RPMI8226 (cell line): ENCODE data around the gene GLYATL3.
"Not testable (repeated sequence)": the region's sequence is repeated elsewhere in the genome, so short reads cannot be mapped to it uniquely, and the experiment has no call there.

Source experiments
- DNase-seq: peaks from one replicate; pipeline ENCODE4 v3.0.0-alpha.2; 2015

The GLYATL3 gene

GRCh38 chr6:49499623-49500022 lies at the start of gene GLYATL3:
TSS of gene GLYATL3 (plus strand) at chr6:49499923. CDS start at chr6:49511991, 12,068 bp downstream.
- no peak for DNase-seq

DNA sequence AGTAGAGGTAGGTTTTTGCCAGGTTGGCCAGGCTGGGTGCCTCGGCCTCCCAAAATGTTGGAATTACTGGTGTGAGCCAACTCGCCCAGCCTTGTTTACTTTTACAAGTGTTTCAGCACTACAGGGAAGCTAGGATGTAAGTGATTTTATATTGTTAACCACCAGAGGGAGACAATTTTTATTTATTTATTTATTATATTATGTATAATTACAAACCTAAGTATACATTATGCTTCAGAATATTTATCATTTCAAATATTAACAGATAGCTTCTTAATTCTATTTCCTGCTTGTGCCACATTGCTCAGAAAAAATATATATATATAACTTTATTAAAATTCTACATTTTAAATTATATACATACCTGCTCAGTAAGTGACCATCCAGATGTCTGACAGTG lies 46.5 kb upstream of the GLYATL3 start:
- no peak for DNase-seq

- DNase-seq, result peak; percentile 15
Observed at GRCh38 chr6:49454787-49455709, 44.7 kb upstream of the GLYATL3 start.

DNA sequence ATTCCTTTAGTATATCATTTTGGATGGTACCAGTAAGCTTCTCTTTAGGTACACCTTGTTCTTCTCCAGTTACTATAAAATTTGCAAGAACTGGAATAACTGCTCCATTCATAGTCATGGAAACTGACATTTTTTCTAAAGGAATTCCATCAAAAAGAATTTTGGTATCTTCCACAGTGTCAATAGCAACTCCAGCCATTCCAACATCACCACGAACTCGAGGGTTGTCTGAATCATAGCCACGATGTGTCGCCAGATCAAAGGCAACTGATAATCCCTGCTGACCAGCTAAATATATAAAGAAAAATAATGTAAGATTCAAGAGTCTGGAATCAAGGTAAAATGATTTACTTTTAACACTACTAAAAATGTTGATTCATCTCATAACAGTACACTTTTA lies 42.0 kb upstream of the GLYATL3 start:
- DNase-seq, result no peak

DNA sequence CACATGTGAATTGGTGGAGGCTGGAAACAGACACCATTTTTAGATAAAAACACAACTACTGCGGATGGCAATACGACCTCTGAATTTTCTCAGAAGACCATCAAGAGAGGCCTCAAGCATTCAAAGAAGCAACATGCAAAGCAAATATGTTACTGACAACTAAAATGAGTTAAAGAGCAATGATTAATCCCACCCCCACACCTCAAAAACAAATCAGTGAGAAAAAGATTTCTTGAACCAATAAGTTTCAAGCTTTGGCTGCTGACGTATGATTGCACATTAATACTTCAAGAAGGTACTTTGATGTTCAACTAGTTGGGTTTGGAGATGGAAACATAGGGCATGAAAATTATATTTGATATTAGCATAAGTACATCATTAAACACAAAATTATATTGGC lies 37.7 kb upstream of the GLYATL3 start:
- peak; percentile 4 for DNase-seq

- peak; percentile 7 for DNase-seq
Observed at GRCh38 chr6:49462599-49462926, 37.2 kb upstream of the GLYATL3 start.

- peak; percentile 96 for DNase-seq
Observed at GRCh38 chr6:49462927-49463611, 36.7 kb upstream of the GLYATL3 start, which contains the start of the genes CENPQ and MMUT. TSS of gene CENPQ (plus strand) at chr6:49463370. CDS start at chr6:49470177, 6,807 bp downstream. TSS of gene MMUT (minus strand) at chr6:49463253. CDS start at chr6:49459466, 3,787 bp downstream.

- peak; percentile 3 for DNase-seq
Observed at GRCh38 chr6:49463612-49463967, 36.1 kb upstream of the GLYATL3 start.

- DNase-seq, result no peak
Observed at GRCh38 chr6:49464691-49465090, 35.0 kb upstream of the GLYATL3 start.

- peak; percentile 35 for DNase-seq
Observed at GRCh38 chr6:49468042-49468441, 31.7 kb upstream of the GLYATL3 start.

- not testable (repeated sequence) for DNase-seq
Observed at GRCh38 chr6:49476564-49476963, 23.2 kb upstream of the GLYATL3 start.

DNA sequence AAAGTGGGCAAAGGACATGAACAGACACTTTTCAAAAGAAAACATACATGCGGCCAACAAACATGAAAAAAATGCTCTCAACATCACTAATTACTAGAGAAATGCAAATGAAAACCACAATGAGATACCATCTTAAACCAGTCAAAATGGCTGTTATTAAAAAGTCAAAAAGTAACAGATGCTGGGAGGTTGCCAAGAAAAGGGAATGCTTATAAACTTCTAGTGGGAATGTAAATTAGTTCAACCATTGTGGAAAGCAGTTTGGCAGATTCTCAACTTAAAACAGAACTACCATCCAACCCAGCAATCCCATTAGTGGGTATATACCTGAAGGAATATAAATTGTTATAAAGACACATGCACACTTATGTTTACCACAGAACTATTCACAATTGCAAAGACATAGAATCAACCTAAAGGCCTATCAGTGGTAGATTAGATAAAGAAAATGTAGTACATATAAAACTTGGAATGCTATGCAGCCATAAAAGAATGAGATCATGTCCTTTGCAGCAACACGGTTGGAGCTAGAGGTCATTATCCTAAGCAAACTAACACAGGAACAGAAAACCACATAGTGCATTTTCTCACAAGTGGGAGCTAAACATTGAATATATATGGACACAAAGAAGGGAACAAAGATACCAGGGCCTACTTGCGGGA lies 20.3 kb upstream of the GLYATL3 start:
- no peak for DNase-seq

DNA sequence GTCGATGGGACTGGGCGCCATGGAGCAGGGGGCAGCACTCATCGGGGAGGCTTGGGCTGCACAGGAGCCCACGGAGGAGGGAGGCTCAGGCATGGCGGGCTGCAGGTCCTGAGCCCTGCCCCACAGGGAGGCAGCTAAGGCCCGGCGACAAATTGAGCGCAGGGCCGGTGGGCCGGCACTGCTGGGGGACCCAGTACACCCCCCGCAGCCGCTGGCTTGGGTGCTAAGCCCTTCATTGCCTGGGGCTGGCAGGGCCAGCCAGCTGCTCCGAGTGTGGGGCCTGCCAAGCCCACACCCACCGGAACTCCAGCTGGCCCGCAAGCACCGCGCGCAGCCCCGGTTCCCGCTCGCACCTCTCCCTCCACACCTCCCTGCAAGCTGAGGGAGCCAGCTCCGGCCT lies 17.9 kb upstream of the GLYATL3 start:
- DNase-seq, result not testable (repeated sequence)

DNA sequence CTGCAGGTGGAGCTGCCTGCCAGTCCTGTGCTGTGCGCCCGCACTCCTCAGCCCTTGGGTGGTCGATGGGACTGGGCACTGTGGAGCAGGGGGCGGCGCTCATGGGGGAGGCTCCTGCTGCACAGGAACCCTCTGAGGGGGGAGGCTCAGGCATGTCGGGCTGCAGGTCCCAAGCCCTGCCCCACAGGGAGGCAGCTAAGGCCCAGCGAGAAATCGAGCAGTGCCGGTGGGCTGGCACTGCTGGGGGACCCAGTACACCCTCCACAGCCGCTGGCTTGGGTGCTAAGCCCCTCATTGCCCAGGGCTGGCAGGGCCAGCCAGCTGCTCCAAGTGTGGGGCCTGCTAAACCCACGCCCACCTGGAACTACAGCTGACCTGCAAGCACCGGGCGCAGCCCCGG lies 16.3 kb upstream of the GLYATL3 start:
- not testable (repeated sequence) for DNase-seq

GRCh38 chr6:49490633-49491032 lies 9.1 kb upstream of the GLYATL3 start:
- DNase-seq, result no peak

DNA sequence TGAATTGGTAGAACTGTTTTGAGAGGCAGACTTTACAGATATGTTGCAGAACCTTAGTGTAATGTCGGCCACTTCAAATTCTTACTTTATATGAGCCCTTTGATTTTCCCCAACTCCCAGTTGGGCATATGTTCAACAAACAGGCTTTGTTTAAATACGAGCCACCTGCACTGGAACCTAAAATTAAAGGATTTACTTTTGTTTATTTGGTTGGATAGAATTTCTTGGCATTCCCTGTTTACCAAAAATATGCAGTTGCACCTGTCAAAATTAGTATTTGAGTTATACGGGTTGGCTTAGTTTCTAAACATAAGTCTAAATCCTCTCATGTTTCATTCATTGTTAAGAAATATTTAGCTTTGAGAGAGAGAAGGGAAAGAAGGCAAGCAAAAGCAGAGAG lies 2.4 kb upstream of the GLYATL3 start:
- DNase-seq, result no peak

- no peak for DNase-seq
Observed at GRCh38 chr6:49499126-49499525, 597 bp upstream of the GLYATL3 start.

DNA sequence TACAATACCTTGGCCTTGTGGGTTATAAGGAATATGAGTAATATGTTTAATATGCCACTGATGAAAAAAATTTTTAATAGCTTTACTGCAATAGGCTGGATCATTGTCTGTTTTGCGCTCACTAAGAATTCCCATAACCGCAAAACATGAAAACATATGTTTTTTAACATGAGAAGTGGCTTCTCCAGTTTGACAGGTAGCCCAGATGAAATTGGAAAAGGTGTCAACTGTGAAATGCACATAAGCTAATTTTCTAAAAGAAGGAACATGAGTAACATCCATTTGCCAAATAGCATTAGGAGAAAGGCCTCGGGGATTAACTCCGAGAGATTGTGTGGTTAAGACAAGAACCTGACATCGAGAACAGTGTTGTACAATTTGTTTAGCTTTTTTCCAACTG lies 4.9 kb downstream of the GLYATL3 start:
- DNase-seq, result no peak

DNA sequence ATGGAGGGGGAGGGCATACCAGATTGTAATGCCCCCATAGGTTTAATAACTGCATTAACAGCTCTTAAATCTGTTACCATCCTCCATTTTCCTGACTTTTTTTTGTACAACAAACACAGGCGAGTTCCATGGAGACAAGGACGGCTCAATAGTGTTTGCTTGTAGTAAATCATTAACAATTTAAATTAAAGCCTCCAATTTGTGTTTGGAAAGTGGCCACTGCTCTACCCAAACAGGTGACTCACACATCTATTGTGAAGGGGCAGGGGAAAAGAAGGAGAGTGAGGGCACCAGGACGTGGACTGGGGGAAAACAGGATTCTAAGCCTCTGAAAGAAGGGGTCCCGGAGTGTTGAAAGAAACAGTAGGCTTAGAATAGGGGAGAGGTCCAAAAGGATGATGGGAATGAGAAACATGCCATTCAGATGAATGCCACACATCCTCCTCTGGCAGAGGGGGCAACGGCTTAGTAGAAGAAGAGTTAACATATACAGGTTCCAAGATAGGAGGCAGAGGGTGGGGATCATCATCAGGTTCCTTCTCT lies 6.9 kb downstream of the GLYATL3 start:
- DNase-seq, result no peak

- DNase-seq, result no peak
Observed at GRCh38 chr6:49509342-49509741, 9.6 kb downstream of the GLYATL3 start.

GRCh38 chr6:49513153-49513989 lies 13.6 kb downstream of the GLYATL3 start:
- DNase-seq, result no peak
